ENCODE data around the gene NCF1.
A peak's percentile ranks its signal among the peaks of the same experiment; 100 is the strongest.
"Not testable (repeated sequence)": the region's sequence is repeated elsewhere in the genome, so short reads cannot be mapped to it uniquely, and the experiment has no call there.

NCF1 gene

GRCh38 chr7:74788369-74789150 is 14.7 kb downstream of the NCF1 start:
- DNase-seq = peak; percentile 90

- not testable (repeated sequence) for DNase-seq
These were observed 15.5 kb downstream of the NCF1 start for GRCh38 chr7:74789200-74789736.

- not testable (repeated sequence) for DNase-seq
These were observed 24.2 kb downstream of the NCF1 start for GRCh38 chr7:74797848-74798622.

DNA sequence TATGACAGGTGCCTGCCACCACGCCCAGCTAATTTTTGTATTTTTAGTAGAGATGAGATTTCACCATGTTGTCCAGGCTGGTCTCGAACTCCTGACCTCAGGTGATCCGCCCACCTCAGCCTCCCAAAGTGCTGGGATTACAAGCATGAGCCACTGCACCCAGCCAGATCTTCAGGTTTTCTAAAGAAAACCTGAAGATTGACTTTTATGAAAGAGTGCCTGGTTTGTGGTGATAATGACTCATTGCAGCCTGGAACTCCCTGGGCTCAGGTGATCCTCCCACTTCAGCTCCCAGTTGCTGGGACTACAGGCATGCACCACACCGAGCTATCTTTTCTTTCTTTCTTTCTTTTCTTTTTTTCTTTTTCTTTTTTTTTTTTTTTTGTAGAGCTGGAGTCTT is 24.8 kb downstream of the NCF1 start:
- not testable (repeated sequence) for DNase-seq

GRCh38 chr7:74815882-74816281 is 42.1 kb downstream of the NCF1 start:
- DNase-seq = not testable (repeated sequence)

DNA sequence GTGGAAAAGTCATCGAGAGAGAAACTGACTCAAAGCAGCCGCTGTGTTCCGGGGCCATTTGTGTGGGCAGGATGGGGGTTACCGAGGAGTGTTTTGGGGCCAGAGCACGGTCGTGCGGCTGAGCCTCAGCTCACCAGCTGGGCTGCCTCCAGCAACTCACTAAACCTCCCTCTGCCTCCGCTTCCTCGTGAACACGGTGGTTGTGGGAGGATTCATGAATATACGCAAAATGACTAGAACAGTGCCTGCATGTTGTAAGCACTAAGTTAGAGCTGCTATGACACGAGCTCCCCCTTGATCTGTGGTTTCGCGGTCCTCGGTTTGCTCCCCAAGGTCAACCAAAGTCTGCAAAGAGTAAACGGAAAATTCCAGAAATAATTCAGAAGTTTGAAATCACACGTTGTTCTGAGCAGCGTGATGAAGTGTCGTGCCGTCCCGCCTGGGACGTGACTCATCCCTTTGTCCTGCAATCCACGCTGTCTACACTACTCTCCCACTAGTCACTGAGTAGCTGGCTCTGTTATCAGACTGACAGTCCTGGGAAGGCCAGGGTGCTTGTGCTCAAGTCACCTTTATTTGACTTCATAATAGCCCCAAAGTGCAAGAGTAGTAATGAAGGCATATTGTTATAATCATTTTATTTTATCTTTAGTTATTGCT is 46.5 kb downstream of the NCF1 start:
- DNase-seq = not testable (repeated sequence)

- DNase-seq = not testable (repeated sequence)
These were observed 47.4 kb downstream of the NCF1 start for GRCh38 chr7:74821259-74821658.

GRCh38 chr7:74829959-74830358 is 56.1 kb downstream of the NCF1 start:
- not testable (repeated sequence) for DNase-seq

DNA sequence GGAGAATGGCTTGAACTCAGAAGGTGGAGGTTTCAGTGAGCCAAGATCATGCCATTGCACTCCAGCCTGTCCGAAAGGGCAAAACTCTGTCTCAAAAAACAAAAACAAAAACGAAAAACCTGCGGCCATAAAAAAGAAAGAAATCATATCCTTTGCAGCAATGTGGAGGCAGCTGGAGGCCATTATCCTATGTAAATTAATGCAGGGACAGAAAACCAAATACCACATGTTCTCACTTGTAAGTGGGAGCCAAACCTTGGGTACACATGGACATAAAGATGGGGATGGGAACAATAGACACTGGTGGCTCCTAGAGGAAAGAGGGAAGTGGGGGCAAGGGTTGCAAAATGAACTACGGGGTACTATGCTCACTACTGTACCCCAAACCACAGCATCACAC is 56.6 kb downstream of the NCF1 start:
- not testable (repeated sequence) for DNase-seq
